GF-D8 (cell line): ENCODE results near the gene RELB.

Source experiments
- DNase-seq: peaks from one replicate; lab custom pipeline; 2025; lab: John Stamatoyannopoulos, UW

The RELB gene

GRCh38 chr19:45021971-45022370 lies 20.7 kb downstream of the RELB start:
- no peak for DNase-seq

- no peak for DNase-seq
Observed at GRCh38 chr19:45023048-45023447, 21.8 kb downstream of the RELB start.

- no peak for DNase-seq
Observed at GRCh38 chr19:45025264-45025663, 24.0 kb downstream of the RELB start.

DNA sequence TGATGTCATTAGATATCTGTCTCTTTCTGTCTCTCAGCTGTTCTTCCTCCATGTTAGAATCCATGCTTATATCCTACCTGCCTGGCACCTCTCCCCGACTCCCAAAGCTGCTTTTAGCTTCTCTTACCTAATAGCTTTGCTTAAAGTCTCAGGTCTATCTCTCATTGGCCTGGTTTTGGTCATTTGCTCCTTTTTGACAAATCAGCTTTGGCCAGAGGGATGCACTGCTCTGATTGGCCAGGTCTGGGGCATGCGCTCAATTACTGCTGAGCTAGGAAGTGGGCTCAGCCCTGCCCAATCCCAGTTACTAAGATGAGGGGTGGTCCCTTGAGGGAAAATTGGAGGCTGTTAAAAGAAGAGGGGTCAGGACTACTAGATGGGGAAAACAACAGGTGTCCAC lies 26.1 kb downstream of the RELB start:
- DNase-seq = no peak

GRCh38 chr19:45030825-45031224 lies 29.6 kb downstream of the RELB start:
- no peak for DNase-seq

GRCh38 chr19:45032421-45032820 lies 31.2 kb downstream of the RELB start:
- DNase-seq = no peak

- DNase-seq = no peak
Observed at GRCh38 chr19:45035755-45036154, 34.5 kb downstream of the RELB start.

GRCh38 chr19:45037393-45038169 lies 36.3 kb downstream of the RELB start:
- no peak for DNase-seq

DNA sequence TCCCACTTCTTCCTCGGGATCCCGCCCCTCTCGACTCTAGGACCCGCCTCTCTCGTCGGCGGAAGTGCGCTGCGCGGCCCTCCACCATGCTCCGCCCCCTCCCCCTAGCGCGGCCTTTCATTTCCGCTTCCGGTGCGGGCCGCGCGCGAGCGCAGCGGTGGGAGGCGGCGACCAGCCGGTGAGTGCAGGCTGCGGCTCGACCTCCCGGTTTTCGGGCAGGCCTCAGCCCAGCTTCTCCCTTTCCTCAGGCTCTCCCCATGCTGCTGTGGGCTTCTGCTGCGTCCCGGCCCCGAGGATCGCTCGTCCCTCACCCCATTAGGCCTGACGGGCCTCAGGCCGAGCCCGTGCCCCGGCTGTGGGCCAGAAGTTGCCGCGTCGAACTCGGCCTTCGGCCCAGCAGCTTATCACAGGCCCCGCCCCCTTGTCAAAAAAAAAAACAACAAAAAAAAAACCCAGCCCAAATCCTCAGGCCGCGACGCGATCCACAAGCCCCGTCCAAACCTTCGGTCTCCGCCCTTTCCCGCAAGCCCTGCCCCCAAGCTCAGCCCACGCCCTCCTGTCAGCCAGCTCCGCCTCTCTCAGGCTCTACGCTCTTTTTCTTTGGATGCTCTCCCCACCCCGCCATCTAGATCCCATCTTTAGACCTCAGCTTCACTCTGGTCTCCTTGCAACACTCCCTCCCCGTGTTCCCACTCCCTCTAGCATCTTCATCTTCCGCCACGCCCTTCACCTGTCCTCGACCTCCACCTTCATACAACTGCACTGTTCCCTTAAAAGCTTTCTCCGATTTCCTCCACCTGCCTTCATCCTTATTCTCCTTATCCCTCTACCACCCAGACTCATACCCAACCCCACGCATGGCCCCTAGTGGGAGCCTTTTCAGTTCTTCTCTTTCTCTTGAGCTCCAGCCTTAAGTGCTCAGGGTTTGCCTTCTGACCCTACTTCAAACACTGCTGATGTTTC lies 37.9 kb downstream of the RELB start, which contains the start of gene CLASRP:
TSS of gene CLASRP (plus strand) at position 115 of the 963 bp plus-strand sequence. CDS start 1,168 bp downstream, outside the sequence.
- peak; percentile 69 for DNase-seq

- DNase-seq = no peak
Observed at GRCh38 chr19:45040059-45040771, 39.0 kb downstream of the RELB start.

- no peak for DNase-seq
Observed at GRCh38 chr19:45041125-45041524, 39.9 kb downstream of the RELB start.

DNA sequence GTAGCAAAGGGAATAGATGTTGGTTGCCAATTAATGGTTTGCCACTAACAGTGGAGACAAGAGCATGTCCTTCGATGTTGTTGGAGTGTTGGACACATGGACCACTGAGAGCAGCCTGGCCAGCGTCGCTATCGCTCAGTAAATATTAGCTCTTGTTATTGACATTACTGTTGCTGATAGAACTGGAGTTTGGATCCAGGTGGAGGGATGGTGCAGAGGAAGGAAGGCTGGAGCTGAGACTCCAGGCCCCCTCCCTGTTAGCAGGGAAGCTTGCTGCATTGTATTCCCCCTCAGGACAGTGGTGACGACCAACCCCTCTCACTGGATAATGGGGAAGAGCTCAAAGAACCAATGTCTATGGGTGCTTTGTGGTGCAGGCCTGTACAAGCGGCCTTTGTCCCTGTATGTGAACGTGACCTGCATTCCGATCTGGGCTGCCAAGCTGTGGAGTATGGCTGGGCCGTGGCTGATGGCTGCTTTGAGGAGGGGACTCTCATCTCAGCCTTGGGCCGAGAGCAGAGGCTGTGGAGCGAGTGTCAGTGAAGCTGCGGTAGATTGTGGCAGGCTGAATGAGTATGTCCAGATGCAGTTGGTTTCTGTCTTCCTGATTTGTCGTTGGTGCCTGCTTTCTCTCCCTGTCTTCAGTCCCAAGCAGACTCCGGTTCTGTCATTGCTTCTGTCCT lies 44.5 kb downstream of the RELB start:
- no peak for DNase-seq

- DNase-seq = no peak
Observed at GRCh38 chr19:45046355-45046754, 45.1 kb downstream of the RELB start.

DNA sequence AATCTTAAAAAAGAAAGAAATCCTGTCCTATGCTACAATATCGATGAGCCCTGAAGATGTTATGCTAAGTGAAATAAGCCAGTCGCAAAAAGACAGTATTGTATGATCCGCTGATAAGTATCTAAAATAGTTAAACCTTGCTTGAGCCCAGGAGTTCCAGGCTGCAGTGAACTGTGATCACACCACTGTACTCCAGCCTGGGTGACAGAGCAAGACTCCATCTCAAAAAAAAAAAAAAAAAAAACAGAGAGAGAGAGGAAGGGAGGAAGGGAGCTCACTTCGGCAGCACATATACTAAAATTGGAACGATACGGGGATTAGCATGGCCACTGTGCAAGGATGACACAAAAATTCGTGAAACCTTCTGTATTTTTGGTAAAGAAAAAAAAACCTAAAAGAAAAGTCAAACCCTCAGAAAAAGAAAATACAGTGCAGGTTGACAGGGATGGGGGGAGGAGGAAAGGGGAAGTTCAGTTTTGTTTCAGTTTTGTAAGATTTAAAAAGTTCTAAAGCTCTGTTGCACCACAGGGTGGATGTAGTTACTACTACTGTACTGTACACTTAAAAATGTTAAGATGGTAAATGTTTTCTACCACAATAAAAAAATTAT lies 46.0 kb downstream of the RELB start:
- DNase-seq = peak; percentile 27

- DNase-seq = no peak
Observed at GRCh38 chr19:45049073-45049736, 47.9 kb downstream of the RELB start.

- DNase-seq = no peak
Observed at GRCh38 chr19:45050036-45050435, 48.8 kb downstream of the RELB start.

- DNase-seq = no peak
Observed at GRCh38 chr19:45051929-45052579, 50.8 kb downstream of the RELB start.

GRCh38 chr19:45056831-45057230 lies 55.6 kb downstream of the RELB start:
- DNase-seq = no peak

DNA sequence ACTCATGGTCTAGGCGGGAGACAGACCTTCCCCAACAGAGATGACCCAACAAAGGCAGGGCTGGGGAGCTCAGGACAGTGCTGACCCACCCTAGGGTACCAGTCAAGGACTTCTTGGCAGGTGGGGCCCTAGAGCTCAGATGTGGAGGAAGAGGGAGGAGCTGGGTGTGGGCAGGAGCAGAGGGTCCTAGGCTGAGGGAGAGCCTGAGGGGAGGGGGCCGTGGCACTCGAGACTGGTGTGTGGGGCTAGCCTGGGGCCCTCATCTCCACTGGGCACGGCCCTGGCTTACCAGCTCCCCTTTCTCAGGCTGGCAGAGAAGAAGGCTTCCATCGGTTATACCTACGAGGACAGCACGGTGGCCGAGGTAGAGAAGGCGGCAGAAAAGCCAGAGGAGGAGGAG lies 56.2 kb downstream of the RELB start:
- no peak for DNase-seq

DNA sequence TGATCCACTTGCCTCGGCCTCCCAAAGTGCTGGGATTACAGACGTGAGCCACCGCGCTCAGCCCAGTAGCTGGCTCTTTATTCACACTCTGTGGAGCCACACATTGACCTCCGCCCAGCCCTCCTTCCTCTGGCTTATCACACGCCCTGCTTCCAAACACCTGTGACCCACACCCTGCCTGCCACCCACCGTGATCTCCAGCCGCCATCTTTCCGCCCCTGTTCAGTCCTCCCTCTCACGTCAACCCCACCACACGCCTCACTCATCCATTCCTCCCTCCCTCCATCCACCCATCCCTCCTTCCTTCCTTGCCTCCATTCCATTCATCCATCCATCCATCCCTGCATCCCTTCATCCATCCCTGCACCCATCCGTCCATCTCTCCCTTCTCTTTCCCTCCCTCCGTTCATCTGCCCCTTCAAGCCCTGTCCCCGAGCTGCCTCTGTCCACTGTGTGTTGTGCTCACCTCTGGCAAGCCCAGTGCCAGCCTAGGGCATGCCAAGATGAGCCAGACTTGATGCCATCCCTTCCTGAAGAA lies 57.4 kb downstream of the RELB start:
- DNase-seq = no peak
